ENCODE data around the gene WDR46. TPM values are rescaled to one million over a fixed set of nuclear protein-coding genes. Genes with fewer than 3 reads are reported as not detected.
A peak's percentile ranks its signal among the peaks of the same experiment; 100 is the strongest.

WDR46 gene
- total RNA-seq, 1 donor from 2014 or later: 31.1 TPM

DNA sequence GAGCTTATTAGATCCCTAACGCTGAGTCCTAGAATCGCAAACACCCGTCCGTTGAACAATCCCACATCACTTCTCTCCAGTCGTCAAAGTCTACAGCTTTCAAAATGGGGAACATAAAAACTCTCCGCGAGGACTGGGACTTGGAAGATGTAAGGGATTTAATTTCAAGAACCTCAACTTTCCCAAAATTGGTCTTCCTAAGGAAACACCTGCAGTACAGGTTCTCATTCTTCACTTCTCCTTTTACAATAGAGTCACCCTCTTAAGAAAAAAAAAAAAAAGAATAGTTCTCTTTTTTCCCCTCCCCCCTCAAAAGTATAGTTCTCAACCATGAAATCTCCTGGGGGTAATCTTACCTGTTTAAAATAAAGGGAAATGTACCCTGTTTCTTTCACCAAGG is 35.1 kb upstream of the WDR46 start:
- Histone ChIP-seq H3F3A (ENCODE audit: low read depth) (peaks cover 24% of the 10 kb centered on the region), H3K4me1 (peaks cover 10% of the 10 kb centered on the region), H4K20me1 (ENCODE audit: low read depth) (no peaks in the 10 kb centered on the region), H3K9me3 (ENCODE audit: low read depth) (no peaks in the 10 kb centered on the region), H3K27me3 (no peaks in the 10 kb centered on the region), H3K4me3 (peak overlapping the region; percentile 77), H3K27ac (no peak overlapping the region), H2AFZ (replicated peaks) (peak overlapping the region; percentile 66), H3K79me2 (ENCODE audit: low read depth) (peaks cover 36% of the 10 kb centered on the region), H3K36me3 (no peaks in the 10 kb centered on the region), H3K9ac (no peak overlapping the region), H3K4me2 (peak overlapping the region; percentile 77)
- Mint-ChIP-seq H3K27ac (no peak overlapping the region), H3K4me3 (peak overlapping the region; percentile 97), H3K36me3 (peaks cover 13% of the 10 kb centered on the region), H3K9me3 (no peaks in the 10 kb centered on the region), H3K27me3 (ENCODE audit: insufficient read depth, low read depth) (peaks cover 2% of the 10 kb centered on the region), H3K4me1 (peaks cover 40% of the 10 kb centered on the region)
- DNase-seq (ENCODE audit: low spot score): no peak
- TF ChIP-seq EZH2 (IDR thresholded peaks at IDR 0.05): no peak
- no peak for TF ChIP-seq EZH2phosphoT487 (IDR thresholded peaks at IDR 0.05)
- TF ChIP-seq, protein P1, sequence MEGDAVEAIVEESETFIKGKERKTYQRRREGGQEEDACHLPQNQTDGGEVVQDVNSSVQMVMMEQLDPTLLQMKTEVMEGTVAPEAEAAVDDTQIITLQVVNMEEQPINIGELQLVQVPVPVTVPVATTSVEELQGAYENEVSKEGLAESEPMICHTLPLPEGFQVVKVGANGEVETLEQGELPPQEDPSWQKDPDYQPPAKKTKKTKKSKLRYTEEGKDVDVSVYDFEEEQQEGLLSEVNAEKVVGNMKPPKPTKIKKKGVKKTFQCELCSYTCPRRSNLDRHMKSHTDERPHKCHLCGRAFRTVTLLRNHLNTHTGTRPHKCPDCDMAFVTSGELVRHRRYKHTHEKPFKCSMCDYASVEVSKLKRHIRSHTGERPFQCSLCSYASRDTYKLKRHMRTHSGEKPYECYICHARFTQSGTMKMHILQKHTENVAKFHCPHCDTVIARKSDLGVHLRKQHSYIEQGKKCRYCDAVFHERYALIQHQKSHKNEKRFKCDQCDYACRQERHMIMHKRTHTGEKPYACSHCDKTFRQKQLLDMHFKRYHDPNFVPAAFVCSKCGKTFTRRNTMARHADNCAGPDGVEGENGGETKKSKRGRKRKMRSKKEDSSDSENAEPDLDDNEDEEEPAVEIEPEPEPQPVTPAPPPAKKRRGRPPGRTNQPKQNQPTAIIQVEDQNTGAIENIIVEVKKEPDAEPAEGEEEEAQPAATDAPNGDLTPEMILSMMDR (IDR thresholded peaks at IDR 0.05): no peak

DNA sequence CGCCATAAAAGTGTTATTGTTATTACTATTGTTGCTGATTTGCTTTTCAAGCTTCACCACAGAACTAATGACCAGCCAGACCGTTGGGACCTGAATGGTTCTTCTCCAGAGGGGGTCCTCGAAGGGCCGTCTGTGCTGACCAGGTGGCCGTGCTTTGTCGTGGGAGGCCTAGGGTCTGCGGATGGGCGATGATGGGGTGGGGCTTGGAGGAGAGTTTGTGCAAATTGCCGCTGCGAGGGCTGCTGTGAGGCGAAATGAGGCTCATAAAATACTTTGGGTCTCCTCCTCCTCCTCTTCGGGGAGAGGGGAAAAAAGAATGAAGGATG is 34.5 kb upstream of the WDR46 start:
- peaks cover 16% of the 10 kb centered on the region for H3K36me3 Mint-ChIP-seq
- peak overlapping the region; percentile 97 for H3K4me3 Mint-ChIP-seq
- TF ChIP-seq, protein P1 (IDR thresholded peaks at IDR 0.05): no peak
- TF ChIP-seq EZH2phosphoT487 (IDR thresholded peaks at IDR 0.05) (no peak), EZH2 (IDR thresholded peaks at IDR 0.05) (no peak)
- no peak for DNase-seq (ENCODE audit: low spot score)
- H3K79me2 ChIP-seq (ENCODE audit: low read depth): peaks cover 37% of the 10 kb centered on the region
- peaks cover 4% of the 10 kb centered on the region for H3K27me3 Mint-ChIP-seq (ENCODE audit: insufficient read depth, low read depth)
- H3F3A ChIP-seq (ENCODE audit: low read depth): peaks cover 29% of the 10 kb centered on the region
- peak overlapping the region; percentile 48 for H3K27ac Mint-ChIP-seq
- H3K9me3 Mint-ChIP-seq: no peaks in the 10 kb centered on the region
- no peaks in the 10 kb centered on the region for H3K27me3 ChIP-seq
- H3K4me1 Mint-ChIP-seq: peaks cover 41% of the 10 kb centered on the region
- peak overlapping the region; percentile 77 for H3K4me2 ChIP-seq
- H2AFZ ChIP-seq (replicated peaks): peak overlapping the region; percentile 66
- H3K36me3 ChIP-seq: no peaks in the 10 kb centered on the region
- H3K9me3 ChIP-seq (ENCODE audit: low read depth): no peaks in the 10 kb centered on the region
- H3K9ac ChIP-seq: no peak overlapping the region
- no peaks in the 10 kb centered on the region for H4K20me1 ChIP-seq (ENCODE audit: low read depth)
- no peak overlapping the region for H3K27ac ChIP-seq
- H3K4me3 ChIP-seq: peak overlapping the region; percentile 77
- peaks cover 14% of the 10 kb centered on the region for H3K4me1 ChIP-seq

DNA sequence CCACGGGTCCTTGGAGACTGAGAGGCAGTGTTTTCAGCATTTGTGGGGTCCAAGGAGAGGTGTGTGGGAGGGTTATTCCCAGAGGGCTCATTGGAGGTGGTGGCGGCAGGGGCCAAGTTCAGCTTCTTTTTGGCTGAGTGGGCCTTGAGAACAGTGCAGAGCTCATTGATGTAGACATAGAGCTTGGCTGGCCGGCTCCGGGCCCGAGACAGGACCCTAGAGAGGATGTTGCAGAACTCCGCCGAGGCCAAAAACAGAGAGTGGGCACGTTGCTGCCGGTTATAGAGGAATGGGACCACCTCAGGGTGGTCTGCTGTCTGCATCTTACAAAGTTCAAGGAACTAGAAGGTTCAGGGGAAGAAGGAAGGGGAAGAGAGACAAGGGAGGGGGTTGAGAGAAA is 32.2 kb upstream of the WDR46 start:
- peaks cover 17% of the 10 kb centered on the region for H3K4me1 ChIP-seq
- no peak overlapping the region for H2AFZ ChIP-seq (replicated peaks)

More for the DNA sequence above, 32.2 kb upstream of the WDR46 start:
- H3K9ac ChIP-seq: no peak overlapping the region
- peak overlapping the region; percentile 77 for H3K4me3 ChIP-seq
- H4K20me1 ChIP-seq (ENCODE audit: low read depth): peaks cover 10% of the 10 kb centered on the region
- Mint-ChIP-seq H3K4me3 (peak overlapping the region; percentile 85), H3K27ac (no peak overlapping the region), H3K36me3 (peaks cover 19% of the 10 kb centered on the region), H3K9me3 (no peaks in the 10 kb centered on the region), H3K27me3 (ENCODE audit: insufficient read depth, low read depth) (peaks cover 6% of the 10 kb centered on the region), H3K4me1 (peaks cover 61% of the 10 kb centered on the region)
- peaks cover 41% of the 10 kb centered on the region for H3K79me2 ChIP-seq (ENCODE audit: low read depth)
- no peak for TF ChIP-seq EZH2phosphoT487 (IDR thresholded peaks at IDR 0.05)
- TF ChIP-seq EZH2 (IDR thresholded peaks at IDR 0.05): no peak
- TF ChIP-seq, protein P1 (IDR thresholded peaks at IDR 0.05): no peak
- H3K27me3 ChIP-seq: no peaks in the 10 kb centered on the region
- H3K9me3 ChIP-seq (ENCODE audit: low read depth): no peaks in the 10 kb centered on the region
- no peak for DNase-seq (ENCODE audit: low spot score)
- H3K27ac ChIP-seq: no peak overlapping the region
- no peaks in the 10 kb centered on the region for H3K36me3 ChIP-seq
- H3F3A ChIP-seq (ENCODE audit: low read depth): peaks cover 50% of the 10 kb centered on the region
- peak overlapping the region; percentile 77 for H3K4me2 ChIP-seq

All from neural progenitor cell (in vitro differentiated cells).